Measurements from ENCODE around the gene GIPC1. TPM values are rescaled to one million over a fixed set of nuclear protein-coding genes. Genes with fewer than 3 reads are reported as not detected.
A peak's percentile ranks its signal among the peaks of the same experiment; 100 is the strongest.

GIPC1 gene
- total and polyA plus RNA-seq, 9 of the 15 experiments (the other 6 are each of a cell fraction or from before 2014, with no cell fraction given), result 0.49 to 54.7 (median 24.8) TPM

DNA sequence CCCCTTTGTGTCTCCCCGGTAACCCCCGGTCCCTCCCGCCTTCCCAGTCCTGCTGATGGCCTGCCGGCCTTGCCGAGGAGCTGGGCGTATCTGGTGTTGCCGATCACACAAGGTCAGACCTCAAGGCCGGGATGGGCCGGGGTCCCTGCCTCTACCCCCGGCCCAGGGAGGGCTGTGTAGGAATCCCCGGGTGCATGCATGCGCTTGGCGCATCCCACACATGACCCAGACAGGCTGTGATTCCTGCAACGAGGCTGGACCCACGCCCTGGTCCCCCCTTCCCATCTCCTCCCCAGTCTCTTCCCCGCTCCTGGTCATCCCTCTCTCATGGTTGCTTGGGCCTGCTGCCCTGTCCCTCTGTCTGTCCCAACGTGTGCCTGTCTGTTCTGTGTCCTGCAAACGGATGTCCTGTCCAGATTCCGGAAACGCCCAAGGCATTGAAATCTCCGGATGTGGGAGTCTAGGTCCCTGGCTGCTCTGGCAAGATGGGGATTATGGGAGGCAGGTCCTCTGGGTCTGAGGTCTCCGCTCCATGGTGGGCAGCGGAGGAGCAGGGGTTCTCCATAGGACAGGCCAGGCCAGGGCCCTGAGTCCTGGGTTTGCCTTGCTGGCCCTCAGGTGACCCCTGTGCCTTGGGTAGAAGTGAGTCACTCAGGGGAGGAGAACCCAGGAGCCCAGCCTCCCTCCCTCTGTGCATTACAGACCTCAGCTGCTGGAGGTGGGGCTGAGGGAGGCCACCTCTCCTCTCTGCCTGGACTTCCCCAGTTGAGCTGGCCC is 61.2 kb downstream of the GIPC1 start (continued):
- TF ChIP-seq TBL1XR1 (IDR thresholded peaks at IDR 0.05; ENCODE audit: low read length in 2 of 2) (no peak), RHOXF2B (CRISPR knock-in tag; conservative IDR thresholded peaks at IDR 0.05) (no peak), ARHGAP35 (IDR thresholded peaks at IDR 0.05; ENCODE audit: partially characterized antibody) (no peak), ZNF436 (CRISPR knock-in tag; IDR thresholded peaks at IDR 0.05) (no peak), SMARCA5 (IDR thresholded peaks at IDR 0.05) (no peak), ZNF133 (CRISPR knock-in tag; IDR thresholded peaks at IDR 0.05) (no peak), SIN3B (IDR thresholded peaks at IDR 0.05; ENCODE audit: low read depth) (no peak), TAF9B (IDR thresholded peaks at IDR 0.05; ENCODE audit: partially characterized antibody) (no peak), NRF1 (conservative IDR thresholded peaks at IDR 0.05 in 1 of 2, IDR thresholded peaks at IDR 0.05 in 1 of 2) (peak in 1 of 2 experiments; percentile 35; a peak in 1 of 4 replicates), BDP1 (IDR thresholded peaks at IDR 0.05; ENCODE audit: insufficient read depth, insufficient read length) (no peak), HDGF (IDR thresholded peaks at IDR 0.05) (peak; percentile 35; the same call in 1 of the 2 replicates)
- TF ChIP-seq, protein P1, sequence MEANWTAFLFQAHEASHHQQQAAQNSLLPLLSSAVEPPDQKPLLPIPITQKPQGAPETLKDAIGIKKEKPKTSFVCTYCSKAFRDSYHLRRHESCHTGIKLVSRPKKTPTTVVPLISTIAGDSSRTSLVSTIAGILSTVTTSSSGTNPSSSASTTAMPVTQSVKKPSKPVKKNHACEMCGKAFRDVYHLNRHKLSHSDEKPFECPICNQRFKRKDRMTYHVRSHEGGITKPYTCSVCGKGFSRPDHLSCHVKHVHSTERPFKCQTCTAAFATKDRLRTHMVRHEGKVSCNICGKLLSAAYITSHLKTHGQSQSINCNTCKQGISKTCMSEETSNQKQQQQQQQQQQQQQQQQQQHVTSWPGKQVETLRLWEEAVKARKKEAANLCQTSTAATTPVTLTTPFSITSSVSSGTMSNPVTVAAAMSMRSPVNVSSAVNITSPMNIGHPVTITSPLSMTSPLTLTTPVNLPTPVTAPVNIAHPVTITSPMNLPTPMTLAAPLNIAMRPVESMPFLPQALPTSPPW (CRISPR knock-in tag; IDR thresholded peaks at IDR 0.05), result peak; percentile 61; the same call in 1 of the 2 replicates
- TF ChIP-seq, protein P2, sequence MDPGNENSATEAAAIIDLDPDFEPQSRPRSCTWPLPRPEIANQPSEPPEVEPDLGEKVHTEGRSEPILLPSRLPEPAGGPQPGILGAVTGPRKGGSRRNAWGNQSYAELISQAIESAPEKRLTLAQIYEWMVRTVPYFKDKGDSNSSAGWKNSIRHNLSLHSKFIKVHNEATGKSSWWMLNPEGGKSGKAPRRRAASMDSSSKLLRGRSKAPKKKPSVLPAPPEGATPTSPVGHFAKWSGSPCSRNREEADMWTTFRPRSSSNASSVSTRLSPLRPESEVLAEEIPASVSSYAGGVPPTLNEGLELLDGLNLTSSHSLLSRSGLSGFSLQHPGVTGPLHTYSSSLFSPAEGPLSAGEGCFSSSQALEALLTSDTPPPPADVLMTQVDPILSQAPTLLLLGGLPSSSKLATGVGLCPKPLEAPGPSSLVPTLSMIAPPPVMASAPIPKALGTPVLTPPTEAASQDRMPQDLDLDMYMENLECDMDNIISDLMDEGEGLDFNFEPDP (CRISPR knock-in tag; IDR thresholded peaks at IDR 0.05), result no peak
- TF ChIP-seq, protein P3, sequence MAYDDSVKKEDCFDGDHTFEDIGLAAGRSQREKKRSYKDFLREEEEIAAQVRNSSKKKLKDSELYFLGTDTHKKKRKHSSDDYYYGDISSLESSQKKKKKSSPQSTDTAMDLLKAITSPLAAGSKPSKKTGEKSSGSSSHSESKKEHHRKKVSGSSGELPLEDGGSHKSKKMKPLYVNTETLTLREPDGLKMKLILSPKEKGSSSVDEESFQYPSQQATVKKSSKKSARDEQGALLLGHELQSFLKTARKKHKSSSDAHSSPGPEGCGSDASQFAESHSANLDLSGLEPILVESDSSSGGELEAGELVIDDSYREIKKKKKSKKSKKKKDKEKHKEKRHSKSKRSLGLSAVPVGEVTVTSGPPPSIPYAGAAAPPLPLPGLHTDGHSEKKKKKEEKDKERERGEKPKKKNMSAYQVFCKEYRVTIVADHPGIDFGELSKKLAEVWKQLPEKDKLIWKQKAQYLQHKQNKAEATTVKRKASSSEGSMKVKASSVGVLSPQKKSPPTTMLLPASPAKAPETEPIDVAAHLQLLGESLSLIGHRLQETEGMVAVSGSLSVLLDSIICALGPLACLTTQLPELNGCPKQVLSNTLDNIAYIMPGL (CRISPR knock-in tag; IDR thresholded peaks at IDR 0.05), result no peak
- TF ChIP-seq, protein P4, sequence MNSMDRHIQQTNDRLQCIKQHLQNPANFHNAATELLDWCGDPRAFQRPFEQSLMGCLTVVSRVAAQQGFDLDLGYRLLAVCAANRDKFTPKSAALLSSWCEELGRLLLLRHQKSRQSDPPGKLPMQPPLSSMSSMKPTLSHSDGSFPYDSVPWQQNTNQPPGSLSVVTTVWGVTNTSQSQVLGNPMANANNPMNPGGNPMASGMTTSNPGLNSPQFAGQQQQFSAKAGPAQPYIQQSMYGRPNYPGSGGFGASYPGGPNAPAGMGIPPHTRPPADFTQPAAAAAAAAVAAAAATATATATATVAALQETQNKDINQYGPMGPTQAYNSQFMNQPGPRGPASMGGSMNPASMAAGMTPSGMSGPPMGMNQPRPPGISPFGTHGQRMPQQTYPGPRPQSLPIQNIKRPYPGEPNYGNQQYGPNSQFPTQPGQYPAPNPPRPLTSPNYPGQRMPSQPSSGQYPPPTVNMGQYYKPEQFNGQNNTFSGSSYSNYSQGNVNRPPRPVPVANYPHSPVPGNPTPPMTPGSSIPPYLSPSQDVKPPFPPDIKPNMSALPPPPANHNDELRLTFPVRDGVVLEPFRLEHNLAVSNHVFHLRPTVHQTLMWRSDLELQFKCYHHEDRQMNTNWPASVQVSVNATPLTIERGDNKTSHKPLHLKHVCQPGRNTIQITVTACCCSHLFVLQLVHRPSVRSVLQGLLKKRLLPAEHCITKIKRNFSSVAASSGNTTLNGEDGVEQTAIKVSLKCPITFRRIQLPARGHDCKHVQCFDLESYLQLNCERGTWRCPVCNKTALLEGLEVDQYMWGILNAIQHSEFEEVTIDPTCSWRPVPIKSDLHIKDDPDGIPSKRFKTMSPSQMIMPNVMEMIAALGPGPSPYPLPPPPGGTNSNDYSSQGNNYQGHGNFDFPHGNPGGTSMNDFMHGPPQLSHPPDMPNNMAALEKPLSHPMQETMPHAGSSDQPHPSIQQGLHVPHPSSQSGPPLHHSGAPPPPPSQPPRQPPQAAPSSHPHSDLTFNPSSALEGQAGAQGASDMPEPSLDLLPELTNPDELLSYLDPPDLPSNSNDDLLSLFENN (IDR thresholded peaks at IDR 0.05; ENCODE audit: low read depth in 2 of 2, low read length in 2 of 2), result no peak
- TF ChIP-seq, protein P5, sequence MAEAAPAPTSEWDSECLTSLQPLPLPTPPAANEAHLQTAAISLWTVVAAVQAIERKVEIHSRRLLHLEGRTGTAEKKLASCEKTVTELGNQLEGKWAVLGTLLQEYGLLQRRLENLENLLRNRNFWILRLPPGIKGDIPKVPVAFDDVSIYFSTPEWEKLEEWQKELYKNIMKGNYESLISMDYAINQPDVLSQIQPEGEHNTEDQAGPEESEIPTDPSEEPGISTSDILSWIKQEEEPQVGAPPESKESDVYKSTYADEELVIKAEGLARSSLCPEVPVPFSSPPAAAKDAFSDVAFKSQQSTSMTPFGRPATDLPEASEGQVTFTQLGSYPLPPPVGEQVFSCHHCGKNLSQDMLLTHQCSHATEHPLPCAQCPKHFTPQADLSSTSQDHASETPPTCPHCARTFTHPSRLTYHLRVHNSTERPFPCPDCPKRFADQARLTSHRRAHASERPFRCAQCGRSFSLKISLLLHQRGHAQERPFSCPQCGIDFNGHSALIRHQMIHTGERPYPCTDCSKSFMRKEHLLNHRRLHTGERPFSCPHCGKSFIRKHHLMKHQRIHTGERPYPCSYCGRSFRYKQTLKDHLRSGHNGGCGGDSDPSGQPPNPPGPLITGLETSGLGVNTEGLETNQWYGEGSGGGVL (CRISPR knock-in tag; IDR thresholded peaks at IDR 0.05), result no peak

Data from K562 (cell line).